Testis (tissue), 2 donors: Measurements from ENCODE around the gene LGALS7B.
"Not testable (repeated sequence)": the region's sequence is repeated elsewhere in the genome, so short reads cannot be mapped to it uniquely, and the experiment has no call there.

Experiments used
- CTCF ChIP-seq, 3 experiments: fragments of 450-650 bp in 2 of 3; fragments of 200-600 bp in 1 of 3; sonication (generic) in 1 of 3; IDR thresholded peaks; one replicate each; pipeline ENCODE4 v1.5.1; 2016 to 2019; ENCODE audit warnings: antibody characterized with exemption in 3 of 3, mild to moderate bottlenecking in 2 of 3, moderate library complexity in 1 of 3
- POLR2A ChIP-seq: fragments of 450-650 bp; IDR thresholded peaks from one replicate; pipeline ENCODE4 v1.6.1; 2017; ENCODE audit warnings: antibody characterized with exemption, mild to moderate bottlenecking, moderate library complexity

- TF ChIP-seq POLR2A; CTCF (IDR thresholded peaks at IDR 0.05): not testable (repeated sequence)
Measured at GRCh38 chr19:38790507-38791403, 1.8 kb downstream of the LGALS7B start.
